ENCODE data around the gene ARRDC3. TPM values are rescaled to one million over a fixed set of nuclear protein-coding genes. Genes with fewer than 3 reads are reported as not detected.
"Not testable (repeated sequence)": the region's sequence is repeated elsewhere in the genome, so short reads cannot be mapped to it uniquely, and the experiment has no call there.

ARRDC3 gene
- total RNA-seq, 1 donor from 2014 or later = 178 TPM

DNA sequence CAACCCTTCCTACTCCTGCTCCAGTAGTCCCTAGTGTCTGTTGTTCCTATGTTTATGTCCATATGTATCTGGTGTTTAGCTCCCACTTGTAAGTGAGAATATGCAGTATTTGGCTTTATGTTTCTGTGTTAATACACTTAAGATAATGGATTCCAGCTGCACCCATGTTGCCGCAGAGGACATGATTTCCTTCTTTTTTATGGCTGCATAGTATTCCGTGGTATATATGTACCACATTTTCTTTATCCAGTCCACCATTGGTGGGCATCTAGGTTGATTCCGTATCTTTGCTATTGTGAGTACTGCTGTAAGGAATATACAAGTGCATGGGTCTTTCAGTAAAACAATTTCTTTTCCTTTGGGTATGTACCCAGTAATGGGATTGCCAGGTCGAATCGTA, 5.2 kb upstream of the ARRDC3 start:
- DNase-seq (ENCODE audit: low spot score) (no peak), ATAC-seq (no peak)
- intact Hi-C loops (cut with DNase I) = no loop called here

DNA sequence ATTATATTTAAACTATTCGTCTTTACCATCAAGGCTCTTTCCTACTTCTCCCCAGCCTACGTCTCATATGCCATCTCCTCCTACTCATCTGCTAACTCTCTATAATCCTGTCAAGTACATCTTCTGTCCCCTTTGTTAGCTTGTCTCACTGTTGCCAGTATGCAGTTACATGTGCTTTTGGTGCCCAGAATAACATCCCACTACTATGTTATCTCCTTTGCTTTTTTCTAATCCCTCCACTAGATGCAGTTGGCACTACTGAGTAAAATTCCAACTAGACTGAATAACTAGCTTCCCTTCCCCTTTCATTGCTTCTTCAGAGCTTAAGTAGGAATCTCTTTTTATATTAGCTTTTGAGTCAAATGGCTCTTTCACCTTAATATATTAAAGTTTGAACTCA, 3.0 kb upstream of the ARRDC3 start:
- DNase-seq (ENCODE audit: low spot score) = no peak
- intact Hi-C loops (cut with DNase I) = no loop called here
- no peak for ATAC-seq

DNA sequence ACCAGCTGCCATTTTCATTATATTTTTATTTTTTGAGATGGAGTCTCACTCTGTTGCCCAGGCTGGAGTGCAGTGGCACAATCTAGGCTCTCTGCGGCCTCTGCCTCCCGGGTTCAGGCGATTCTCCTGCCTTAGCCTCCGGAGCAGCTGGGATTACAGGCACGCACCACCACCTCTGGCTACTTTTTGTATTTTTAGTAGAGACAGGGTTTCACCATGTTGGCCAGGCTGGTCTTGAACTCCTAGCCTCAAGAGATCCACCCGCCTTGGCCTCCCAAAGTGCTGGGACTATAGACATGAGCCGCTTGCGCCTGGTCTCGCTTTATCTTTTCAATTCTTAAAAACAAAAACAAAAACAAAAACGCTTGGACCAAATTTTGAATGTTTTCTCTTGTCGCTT, 2.5 kb upstream of the ARRDC3 start:
- intact Hi-C loops (cut with DNase I) = loop anchor here (2.0 kb wide), 1 partner anchor 283 kb away; no protein-coding TSS in a partner anchor
- ATAC-seq; DNase-seq (ENCODE audit: low spot score): not testable (repeated sequence)

DNA sequence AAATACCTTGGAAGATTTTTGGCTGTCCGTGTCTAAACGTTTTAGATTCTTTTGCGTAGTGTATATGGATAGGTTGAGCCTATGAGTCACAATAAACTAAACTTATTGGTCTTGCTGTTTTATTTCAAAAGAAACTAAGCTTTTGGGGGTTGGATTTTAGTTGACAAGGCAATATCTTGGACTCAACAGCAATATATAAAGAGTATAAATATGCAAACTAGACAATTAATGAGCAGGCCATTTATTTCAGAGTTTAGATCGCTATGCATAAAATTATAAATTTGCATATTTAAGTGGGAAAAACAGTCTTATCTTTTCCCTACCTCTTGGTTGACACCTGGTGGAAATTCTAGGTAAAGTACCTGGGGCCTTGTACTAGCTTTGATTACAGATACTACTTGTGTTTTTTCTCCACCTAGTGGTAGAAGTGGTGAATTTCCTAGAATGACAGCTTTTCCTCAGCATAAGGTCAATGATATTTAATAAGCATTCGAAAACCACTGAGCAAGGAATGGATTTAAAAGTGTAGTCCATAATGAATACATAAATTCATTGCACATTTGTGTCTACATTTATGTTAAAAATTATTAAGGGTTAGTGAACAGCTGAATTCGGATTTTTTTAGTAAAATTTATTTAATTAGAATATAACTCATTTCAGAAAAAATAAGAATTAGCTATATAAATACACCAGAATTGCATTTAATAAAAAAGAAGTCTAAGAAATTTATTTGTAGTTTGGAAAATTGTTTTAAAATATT, 1.7 kb upstream of the ARRDC3 start:
- ATAC-seq = no peak

DNA sequence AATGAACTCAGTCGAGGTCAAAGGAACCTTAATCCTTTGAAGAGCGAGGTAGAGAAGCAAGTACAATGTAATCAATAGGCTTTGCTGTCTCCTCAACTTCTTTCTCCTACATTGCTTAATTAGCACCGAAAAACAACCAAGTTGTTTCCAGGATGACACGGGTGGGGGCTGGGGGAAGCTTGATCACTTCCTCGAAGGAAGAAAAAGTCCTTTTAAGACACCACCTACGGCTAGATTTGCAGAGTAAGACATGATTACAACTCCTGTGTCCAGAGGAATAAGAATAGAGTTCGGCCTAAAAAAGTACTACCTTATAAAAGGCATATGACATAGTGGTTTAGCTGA, 811 bp upstream of the ARRDC3 start:
- ATAC-seq = no peak
- no peak for DNase-seq (ENCODE audit: low spot score)
- intact Hi-C loops (cut with DNase I) = loop anchor here (2.0 kb wide), 1 partner anchor 281 kb away; no protein-coding TSS in a partner anchor

More for the DNA sequence above, 1.7 kb upstream of the ARRDC3 start:
- intact Hi-C loops (cut with DNase I) = loop anchor here (2.0 kb wide), 1 partner anchor 282 kb away; no protein-coding TSS in a partner anchor
- DNase-seq (ENCODE audit: low spot score) = no peak

DNA sequence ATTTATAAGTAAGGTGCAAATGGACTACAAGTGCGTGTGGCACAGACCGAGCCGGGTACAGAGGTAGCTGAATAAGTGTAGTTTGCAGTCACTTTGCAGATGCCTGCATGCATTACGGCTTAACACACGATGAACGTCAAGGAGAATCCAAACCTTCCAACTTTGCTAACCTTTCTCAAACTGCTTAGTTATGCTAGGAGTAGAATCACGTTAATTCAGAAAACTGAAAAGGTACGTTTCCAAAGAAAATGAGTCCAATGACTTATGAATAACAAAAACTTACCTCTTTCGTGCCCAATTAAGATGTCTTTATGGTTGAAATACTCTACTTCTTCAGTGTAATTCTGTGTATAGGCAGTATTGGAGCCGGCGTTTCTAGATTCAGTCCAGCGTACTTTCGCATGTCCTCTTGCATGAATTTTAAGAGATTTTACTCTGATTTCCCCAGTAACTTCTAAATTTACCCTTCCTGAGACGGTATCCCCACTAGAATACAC, 539 bp downstream of the ARRDC3 start:
- intact Hi-C loops (cut with DNase I) = no loop called here
- ATAC-seq = no peak

DNA sequence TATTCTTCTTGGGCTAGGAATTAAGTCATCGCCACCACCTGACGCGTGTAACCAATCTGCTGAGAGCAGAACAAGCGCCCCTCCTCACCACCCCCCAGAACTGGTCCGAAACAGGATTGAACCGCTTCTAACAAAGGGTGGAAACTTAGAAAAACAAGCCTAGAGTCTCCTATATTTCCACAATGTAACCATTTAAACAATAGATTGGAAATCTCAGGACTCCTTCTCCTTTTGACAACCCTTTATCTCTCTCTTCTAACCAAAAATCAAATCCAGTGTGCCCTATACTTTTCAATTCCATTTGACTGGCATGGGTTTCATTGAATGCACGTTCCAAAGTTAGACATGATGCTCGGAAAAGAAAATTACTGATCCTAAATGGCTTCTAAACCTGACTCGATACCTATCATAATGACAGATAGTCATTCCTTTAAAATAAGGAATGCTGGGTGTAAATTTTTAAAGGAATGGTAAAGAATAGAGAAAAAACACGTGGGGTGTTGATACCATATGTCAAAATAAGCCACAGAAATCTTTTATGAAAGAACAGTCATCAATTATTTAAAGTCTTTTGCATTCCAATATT, 1.2 kb downstream of the ARRDC3 start:
- intact Hi-C loops (cut with DNase I) = no loop called here
- DNase-seq (ENCODE audit: low spot score) (peak; percentile 90), ATAC-seq (peak; percentile 80)

More for the DNA sequence above, 539 bp downstream of the ARRDC3 start:
- peak; percentile 66 for DNase-seq (ENCODE audit: low spot score)

DNA sequence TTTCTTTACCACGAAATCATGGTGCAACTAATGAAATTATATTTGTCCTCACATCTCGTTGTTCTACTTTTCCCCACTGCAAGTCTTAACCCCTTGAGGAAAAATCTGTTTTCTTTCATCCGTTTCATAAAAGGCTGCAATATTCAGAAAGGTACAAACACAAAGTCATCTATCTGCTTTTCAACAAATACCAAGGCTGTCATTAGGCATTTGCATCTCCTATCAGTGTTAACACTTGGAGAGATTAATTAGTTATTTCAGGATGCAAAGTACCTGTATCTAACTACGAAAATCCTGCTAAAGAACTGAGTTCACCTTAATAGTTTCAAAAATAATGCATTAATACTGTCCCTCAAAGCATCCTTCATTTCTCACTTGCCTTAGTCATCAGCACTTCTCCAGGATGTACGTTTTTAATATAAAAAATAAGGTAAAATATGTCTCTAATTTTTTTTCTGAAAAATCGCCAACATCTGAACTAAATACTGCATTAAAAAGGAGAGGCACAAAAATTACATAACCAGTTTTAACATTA, 1.8 kb downstream of the ARRDC3 start:
- ATAC-seq = no peak
- intact Hi-C loops (cut with DNase I) = no loop called here
- no peak for DNase-seq (ENCODE audit: low spot score)

DNA sequence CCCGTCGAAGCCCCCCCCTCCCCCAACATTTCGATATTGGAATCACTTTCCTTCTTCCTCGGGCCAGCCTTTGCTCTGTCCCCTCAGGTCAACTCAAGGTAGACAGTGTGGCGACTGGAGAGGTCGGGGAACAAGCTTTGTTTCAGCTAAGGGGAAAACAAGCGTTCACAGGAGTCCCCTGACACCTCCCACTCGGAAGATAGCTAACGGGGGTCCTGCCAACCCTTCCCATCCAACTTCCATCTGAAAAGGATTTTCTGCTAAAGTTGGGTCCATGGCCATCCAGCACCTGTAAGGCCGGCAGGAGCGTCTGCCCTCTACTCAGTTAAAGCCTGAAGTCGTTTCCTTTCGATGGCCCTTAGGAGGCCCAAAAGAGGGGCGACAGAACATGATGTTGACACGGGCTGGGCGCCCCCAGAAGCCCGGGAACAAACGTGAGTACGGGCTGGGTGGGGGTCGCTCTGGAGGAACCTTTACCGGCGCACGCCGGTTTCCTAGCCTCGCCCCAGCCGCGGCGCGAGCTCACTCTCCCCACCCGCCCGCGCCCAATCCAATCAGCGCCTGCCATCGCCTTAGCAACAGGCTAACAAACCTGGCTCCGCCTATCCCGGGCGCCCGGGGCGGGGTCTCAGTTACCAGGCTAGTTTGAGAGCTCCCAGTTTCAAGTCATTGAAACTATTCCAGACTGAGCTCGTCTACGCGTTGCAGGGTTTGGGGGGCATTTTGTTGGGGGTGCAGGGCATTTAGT, 2.5 kb downstream of the ARRDC3 start:
- ATAC-seq (peak; percentile 91), DNase-seq (ENCODE audit: low spot score) (peak; percentile 99)
- intact Hi-C loops (cut with DNase I) = no loop called here

DNA sequence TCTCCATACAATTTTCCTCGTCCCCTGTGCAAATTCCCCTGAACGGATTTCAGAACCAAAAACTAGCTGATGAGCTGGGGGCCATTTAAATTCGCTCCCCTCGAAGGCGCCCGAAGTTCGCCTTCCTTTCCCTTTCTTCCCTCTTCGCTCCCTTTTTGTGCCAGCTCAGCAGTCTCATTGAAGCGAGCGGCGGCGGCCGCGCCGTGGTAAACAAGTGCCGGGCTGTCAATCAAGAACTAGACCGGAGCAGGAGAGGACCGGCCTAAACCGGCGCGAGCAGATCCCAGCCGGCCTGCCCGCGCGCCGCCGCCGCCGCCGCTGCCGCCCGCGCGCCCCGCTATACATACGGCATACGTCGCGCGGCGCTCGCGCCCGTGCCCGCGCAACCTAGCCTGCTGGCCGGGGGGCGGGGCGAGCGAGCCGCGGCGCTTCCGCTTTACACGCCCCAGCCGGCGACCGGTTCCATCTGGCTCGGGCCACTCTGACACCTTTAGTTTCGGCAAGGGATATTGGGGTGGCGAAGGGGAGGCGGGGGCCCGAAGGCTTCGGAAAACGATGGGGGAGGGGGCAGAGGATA, 3.1 kb downstream of the ARRDC3 start:
- intact Hi-C loops (cut with DNase I) = no loop called here
- ATAC-seq (peak; percentile 83), DNase-seq (ENCODE audit: low spot score) (peak; percentile 96)

DNA sequence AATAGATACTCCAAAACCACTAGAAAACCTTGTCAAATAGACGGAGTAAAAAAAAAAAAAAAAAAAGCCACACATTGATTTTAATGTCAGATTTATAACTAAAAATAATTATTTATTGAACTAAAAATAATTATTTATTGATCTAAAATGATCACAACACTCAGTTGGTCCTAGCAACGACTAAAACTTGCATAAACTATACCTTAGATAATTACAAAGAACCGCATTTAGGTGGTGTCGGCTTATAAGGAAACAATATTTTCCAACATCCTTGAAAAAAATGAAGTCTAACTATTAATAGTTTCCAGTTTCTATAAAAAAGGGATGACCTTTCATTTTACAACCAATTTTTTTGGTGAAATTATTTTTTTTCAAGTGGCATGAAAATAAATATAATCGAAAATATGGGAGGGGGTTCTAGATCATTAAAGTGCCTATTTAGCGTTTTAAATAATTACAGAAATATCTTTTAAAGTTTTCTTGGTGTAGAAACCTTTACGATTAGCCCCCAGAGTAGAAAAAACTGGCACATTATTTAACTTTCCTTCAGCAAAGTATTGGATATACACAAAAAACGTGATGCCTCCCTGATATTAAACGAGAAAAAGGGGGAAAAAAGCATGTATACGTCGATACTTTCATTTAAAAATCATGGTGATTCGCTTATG, 3.7 kb downstream of the ARRDC3 start:
- DNase-seq (ENCODE audit: low spot score) (no peak), ATAC-seq (no peak)
- intact Hi-C loops (cut with DNase I) = no loop called here

DNA sequence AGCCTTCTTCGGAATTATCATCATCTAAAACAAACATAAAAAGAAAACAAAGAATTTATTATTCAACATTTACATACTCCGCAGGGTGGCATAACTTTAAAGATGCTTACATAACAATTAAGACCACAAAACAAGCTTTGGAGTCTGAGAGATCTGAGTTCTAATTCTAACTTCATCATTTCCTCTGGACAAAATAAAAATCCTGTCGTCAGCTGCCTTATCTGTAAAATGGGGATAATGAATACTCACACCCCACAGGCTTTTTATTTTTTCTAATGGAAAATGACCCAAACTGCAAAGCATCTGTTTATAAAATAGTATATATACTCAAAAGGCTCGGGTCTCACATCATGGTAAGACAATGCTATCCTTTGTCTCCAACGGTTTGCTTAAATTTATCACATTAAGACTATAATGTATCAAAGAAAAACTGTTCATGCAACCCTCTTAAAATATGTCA, 4.3 kb downstream of the ARRDC3 start:
- intact Hi-C loops (cut with DNase I) = no loop called here
- DNase-seq (ENCODE audit: low spot score) = no peak
- no peak for ATAC-seq

DNA sequence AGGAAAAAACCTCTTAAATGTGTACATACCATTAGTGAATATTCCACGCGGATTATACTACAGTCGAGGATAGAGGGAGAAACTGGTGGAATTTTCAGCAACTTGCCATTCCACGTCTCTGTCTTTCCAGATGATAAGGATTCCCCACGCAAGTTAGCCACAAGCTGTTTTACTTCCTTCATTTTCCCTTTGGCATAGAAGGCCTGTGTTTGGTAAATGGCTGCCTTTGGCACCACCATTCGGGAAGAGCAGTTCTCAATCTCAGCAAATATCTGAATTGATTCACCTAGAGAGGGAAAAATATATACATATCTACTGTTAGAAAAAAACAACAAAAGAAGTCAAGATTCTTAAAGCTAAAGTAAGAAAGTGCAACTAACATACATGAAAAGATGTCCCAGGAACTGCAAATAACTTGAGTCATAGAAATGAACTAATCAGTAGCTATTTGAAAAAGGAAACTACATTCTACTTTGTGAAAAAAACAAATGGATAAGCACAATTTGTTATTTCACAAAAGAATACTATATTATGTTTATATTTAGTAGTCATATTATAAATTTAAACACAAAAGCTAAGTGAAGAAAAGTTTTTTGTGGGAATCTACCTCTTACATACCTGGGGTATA, 8.1 kb downstream of the ARRDC3 start:
- intact Hi-C loops (cut with DNase I) = no loop called here
- ATAC-seq = no peak

DNA sequence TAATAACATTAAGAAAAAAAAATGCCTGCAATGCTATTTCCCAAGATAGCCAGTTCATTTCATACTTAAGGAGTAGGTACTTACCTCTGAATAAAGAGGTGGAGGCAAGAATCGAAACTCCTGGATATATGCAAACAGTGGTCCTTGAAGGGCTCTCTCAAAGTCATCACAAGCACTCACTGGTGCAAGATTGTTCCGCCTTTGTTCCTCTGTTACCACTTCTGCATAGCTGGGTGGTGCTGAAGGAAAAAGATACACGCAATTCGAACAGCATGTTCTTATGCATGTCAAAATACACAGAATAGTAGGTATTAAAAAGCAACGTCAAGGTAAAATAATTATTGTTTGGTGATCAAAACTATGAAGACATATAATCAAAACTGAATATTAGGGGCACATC, 9.5 kb downstream of the ARRDC3 start:
- intact Hi-C loops (cut with DNase I) = no loop called here
- ATAC-seq (no peak), DNase-seq (ENCODE audit: low spot score) (no peak)

More for the DNA sequence above, 8.1 kb downstream of the ARRDC3 start:
- no peak for DNase-seq (ENCODE audit: low spot score)

DNA sequence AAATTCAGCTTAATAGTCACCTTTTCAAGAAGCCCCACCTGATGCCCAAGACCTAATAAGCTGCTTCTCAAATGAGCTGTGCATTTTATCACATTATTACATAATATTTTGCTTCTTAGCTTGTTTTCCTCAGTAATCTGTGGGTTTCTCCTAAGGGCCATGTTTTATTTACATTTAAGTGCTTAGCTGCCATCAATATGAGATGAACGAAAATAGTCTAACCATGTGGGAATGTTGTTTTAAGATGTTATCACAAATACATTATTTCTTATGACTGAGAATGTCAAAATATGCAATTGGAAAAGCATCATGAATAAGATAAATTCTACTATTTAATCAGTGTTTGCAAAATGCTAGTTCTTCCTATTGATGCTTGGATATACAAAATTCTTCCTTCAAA, 10.1 kb downstream of the ARRDC3 start:
- ATAC-seq (no peak), DNase-seq (ENCODE audit: low spot score) (no peak)
- intact Hi-C loops (cut with DNase I) = no loop called here

DNA sequence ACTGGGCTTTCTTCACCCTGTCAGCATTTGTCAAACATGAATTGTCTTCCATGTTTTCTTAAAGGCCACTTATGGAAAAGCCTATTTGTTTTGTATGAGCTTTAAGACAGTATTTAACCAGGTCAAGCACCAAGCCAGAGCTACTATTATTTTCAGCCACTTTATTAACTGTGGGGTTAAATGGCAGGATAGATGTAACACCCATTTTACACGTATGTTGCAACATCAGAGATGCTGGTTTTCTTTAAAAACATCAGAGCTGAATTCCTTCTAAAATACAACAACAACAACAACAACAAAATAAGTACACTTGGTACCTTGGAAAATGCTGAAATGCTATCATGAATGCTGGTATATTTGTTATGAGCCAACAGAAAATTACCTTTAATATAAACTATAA, 13.6 kb downstream of the ARRDC3 start:
- intact Hi-C loops (cut with DNase I) = no loop called here
- ATAC-seq = no peak
- DNase-seq (ENCODE audit: low spot score) = no peak

DNA sequence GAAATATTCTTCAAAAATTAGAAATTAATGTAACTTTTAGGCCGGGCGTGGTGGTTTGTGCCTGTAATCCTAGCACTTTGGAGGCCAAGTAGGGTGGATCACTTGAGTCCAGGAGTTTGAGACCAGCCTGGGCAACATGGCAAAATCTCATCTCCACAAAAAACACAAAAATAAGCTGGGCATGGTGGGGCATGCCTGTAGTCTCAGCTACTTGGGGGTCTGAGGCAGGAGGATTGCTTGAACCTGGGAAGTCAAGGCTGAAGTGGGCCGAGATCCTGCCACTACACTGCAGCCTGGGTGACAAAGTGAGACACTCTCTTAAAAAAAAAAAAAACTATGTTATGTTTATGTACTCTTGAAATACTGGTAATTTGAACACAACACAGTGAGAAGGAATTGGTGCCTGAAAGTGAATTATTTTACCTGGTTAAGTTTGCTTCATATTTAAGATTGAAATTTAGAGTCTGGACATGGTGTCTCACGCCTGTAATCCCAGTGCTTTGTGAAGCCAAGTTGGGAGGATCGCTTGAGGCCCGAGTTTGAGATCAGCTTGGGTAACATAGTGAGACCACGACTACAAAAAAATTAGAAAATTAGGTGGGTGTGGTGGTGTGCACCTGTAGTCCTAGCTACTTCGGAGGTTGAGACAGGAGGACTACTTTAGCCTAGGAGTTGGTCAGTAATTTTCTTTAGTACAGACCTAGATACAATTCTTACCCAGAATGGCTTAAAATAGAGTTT, 15.0 kb downstream of the ARRDC3 start:
- ATAC-seq = no peak
- no peak for DNase-seq (ENCODE audit: low spot score)
- intact Hi-C loops (cut with DNase I) = no loop called here

DNA sequence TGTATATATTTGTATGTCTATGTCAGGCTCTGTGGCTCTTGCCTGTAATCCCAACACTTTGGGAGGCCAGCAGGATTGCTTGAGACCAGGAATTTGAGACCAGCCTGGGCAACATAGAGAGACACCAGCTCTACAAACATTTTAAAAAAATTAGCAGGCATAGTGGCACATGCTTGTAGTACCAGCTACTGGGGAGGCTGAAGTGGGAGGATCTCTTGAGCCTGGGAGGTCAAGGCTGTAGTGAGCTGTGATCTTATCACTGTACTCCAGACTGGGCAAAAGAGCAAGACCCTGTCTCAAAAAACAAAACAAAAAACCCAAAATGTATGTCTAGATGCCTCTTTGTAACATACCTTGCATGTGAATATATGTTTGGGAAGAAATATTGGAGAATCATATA, 15.8 kb downstream of the ARRDC3 start:
- intact Hi-C loops (cut with DNase I) = no loop called here
- no peak for ATAC-seq
- no peak for DNase-seq (ENCODE audit: low spot score)

Measured in sciatic nerve (tissue), 2 donors.